ENCODE measurements around the gene MTTP.

GRCh38 chr4:99645036-99645435 lies 70.4 kb downstream of the MTTP start:
- TF ChIP-seq CTCF (IDR thresholded peaks at IDR 0.05) (no peak), POLR2A (IDR thresholded peaks at IDR 0.05) (no peak)
